NCI-H460 (cell line): ENCODE results near the gene ADGRL4. TPM values are rescaled to one million over a fixed set of nuclear protein-coding genes. Genes with fewer than 3 reads are reported as not detected.

ENCODE experiments used
- DNase-seq: peaks from one replicate; pipeline ENCODE4 v3.0.0-alpha.2; 2016; ENCODE audit warnings: low read depth; ENCODE audit errors: extremely low read depth
- total RNA-seq: library from RNA; depleted of rRNA; stranded (reverse); fragments of >200 nt; shearing (Covaris generic); gene quantifications from 2 replicates; pipeline ENCODE4 v1.2.3, GENCODE V29; 2014

The ADGRL4 gene
- total RNA-seq, 1 experiment from 2014 or later, result 0.05 TPM

- DNase-seq, result no peak
Observed at GRCh38 chr1:78840453-78841271, 165.9 kb downstream of the ADGRL4 start.
